HG03135 (cell line): Measurements from ENCODE around the gene S100A5.
"Not testable (repeated sequence)": the region's sequence is repeated elsewhere in the genome, so short reads cannot be mapped to it uniquely, and the experiment has no call there.

Experiments used
- ATAC-seq: cut with Tn5 transposase; IDR thresholded peaks from one replicate; pipeline ENCODE4 v1.9.1; 2021; ENCODE audit warnings: mild to moderate bottlenecking, moderate library complexity; ENCODE audit not compliant: unreplicated experiment

The S100A5 gene

DNA sequence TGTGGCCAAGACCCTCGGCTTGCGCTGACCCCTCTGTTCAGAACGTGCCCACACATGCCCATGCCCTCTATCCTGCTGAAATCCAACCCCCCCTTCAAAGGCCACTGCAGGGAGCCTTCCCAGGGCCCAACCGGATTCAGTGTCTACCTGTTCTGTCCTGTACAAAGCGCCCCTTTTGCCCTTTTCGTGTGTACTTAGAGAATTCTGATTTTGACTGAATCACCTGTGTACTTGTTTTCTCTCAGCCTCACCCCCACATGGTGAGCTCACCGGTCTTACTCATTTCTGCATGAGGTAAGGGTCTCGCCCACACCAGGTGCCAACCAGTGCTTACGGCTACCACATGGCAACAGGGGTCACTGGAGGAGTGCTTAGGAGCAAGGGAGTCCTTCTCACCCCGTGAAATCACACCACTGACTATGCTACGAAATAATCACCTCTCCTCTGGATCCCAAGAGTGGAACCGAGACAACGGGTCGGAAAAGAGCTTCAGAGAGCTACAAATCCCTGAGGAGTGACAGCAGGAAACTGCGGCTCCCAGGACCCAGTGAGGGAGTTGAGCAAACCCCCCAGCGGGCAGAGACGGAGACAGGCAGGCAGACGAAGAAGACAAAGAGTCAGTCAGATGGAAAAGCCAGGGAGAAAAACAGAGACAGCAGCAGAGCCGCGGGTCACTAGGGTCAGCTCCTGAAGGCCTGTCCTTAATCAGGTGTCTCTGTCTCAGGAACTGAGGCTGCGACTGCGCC, 27.1 kb upstream of the S100A5 start:
- ATAC-seq = no peak

DNA sequence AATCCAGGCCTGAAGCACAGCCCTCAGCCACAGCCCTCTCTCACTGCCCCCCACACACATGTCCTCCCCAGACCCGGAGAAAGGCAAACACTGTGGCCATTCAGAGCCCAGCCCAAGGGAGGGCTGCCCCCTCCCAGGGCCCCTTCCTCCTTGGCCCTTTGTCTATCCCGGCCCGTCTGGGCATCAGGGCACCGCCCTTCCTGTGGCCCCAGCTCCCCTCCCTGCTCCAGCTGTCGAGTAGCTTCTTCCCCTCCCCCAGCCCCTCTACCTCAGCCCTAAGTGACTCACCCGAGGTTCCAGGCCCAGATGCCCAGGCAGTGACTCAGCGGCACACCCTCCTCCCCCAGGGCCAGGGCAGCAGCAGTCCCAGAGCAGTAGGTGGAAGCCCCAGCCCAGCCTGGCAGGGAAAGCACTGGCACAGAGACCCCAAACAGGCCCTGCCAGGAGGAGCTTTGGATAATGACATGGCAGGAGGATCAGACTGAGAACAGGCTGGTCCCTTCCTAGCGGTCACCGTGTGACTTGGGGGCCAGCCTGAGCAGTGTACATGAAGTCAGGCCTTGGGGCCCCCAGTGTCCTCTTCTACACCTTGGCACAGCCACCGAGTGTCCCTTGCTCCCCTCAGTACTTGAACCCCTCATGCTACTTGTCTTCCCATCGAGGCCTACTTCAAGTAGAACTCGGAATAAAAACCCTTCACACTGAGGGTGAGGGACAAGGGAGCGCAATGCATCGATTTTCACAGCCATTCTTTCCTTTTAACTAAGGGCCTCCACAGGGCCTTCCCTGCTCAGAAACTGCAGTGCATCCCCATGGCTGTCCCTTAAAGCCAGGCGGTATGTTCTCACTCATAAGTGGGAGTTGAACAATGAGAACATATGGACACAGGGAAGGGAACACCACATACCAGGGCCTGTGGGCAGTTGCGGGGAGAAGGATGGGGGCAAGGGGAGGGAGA, 26.0 kb upstream of the S100A5 start:
- ATAC-seq = no peak

DNA sequence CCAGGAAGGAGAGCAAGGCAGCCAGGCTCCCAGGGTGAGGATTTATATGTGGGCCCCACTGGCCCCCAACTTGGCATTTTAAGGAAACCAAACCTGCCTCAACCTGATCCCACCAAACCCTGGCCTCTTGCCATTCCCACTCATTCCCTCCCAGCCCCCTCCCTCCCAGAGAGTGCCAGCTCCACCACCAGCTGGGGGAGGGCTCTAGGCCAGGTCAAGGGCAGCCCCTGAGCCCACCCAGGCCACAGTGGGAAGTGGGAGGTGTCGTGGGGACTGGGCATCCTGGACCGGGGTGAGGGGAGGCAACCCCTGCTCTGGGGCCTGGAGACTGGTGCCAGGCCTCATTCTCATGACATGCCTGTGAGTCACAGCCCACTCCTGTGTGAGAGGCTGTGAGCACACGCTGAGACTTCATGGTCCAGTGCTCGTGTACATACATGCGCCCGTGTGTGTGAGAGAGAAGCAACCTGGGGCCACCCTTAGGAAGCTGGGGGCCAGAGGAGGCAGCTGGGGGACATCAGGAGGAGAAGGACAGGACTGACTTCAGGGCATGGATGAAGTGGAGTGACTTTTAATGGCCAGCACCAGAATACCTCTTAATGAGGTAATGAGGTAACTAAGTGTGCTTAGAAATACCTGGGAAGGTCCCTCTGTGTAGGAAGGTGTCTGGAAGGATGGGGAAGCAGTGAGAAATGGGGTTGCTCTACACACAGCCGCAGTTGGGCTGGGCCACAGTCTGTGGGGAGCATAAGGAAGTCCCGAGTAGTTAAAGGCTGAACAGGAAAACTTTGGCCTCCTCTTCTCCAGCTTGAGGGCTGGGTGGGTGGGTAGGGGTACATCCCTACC, 25.0 kb upstream of the S100A5 start, which contains the start of gene S100A2:
Gene S100A2 (minus strand): TSS at position 316 of the 846 bp plus-strand sequence. CDS start 1,967 bp downstream, outside the sequence.
- no peak for ATAC-seq

DNA sequence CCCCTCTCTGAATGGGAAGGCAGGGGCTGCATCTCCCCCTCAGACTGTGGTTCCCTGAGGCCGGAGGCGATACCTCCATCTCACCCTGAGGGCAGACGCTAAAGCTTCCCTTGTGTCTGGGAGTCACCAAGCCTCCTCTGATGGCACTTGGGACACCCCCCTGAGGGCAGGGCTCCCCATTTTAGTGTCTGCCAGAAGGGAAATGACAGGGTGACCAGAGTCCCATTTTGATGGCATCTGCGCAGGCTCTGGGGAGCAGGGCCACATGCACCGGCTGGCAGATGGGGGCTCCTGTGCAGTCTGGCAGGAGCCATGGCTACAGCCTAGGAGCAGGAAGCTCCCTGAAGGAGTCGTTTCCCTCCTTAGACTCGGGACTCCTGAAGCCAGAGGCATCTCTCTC, 23.3 kb upstream of the S100A5 start:
- no peak for ATAC-seq

DNA sequence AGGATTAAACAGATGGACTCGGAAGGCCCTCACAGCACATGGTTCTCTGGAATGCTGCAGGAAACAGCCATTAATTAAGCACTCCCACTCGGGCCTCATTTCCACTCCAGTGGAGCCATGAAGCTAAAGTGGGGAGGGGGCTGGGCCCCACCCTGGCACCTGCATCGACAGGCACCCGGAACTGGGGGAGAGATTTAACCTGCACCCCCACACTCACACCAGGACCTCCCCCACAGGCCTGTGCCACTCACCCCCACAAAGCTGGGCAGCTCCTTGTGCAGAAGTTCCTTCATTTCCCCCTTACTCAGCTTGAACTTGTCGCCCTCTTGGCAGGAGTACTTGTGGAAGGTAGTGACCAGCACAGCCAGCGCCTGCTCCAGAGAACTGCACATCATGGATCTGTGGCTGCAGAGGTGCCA, 22.8 kb upstream of the S100A5 start:
- no peak for ATAC-seq

DNA sequence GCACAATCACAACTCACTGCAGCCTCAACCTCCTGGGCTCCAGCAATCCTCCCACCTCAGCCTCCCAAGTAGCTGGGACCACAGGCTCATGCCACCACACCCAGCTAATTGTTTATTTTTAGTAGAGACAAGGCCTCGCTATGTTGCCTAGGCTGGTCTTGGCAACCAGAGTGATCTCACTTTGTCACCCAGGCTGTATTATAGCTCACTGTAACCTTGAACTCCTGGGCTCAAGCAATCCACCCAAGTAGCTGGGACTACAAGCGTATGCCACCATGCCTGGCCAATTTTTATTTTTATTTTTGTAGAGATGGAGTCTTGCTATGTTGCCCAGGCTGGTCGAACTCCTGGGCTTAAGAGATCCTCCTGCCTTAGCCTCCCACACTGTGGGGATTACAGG, 21.3 kb upstream of the S100A5 start:
- ATAC-seq = not testable (repeated sequence)

DNA sequence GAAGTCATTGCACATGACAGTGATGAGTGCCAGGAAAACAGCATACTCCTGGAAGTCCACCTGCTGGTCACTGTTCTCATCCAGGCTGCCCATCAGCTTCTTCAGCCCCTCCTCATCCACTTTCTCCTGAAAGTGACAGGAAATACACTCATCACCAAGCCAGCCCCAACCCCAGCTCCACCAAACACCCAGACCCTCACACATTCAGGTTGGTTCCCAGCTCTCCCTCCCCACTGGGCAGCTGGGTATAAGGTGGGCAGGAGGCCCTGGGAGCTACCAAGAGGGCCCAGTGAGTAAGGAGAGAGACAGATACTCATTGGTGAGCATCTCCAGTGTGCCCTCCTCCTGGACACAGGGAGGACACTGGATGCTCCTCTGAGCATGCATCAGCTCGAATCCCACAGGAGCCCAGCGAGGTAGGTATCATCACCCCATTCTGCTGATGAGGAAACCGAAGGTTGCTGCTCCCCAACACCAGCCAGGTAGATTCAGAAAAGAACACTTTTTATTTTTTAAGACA, 20.8 kb upstream of the S100A5 start:
- ATAC-seq = no peak

DNA sequence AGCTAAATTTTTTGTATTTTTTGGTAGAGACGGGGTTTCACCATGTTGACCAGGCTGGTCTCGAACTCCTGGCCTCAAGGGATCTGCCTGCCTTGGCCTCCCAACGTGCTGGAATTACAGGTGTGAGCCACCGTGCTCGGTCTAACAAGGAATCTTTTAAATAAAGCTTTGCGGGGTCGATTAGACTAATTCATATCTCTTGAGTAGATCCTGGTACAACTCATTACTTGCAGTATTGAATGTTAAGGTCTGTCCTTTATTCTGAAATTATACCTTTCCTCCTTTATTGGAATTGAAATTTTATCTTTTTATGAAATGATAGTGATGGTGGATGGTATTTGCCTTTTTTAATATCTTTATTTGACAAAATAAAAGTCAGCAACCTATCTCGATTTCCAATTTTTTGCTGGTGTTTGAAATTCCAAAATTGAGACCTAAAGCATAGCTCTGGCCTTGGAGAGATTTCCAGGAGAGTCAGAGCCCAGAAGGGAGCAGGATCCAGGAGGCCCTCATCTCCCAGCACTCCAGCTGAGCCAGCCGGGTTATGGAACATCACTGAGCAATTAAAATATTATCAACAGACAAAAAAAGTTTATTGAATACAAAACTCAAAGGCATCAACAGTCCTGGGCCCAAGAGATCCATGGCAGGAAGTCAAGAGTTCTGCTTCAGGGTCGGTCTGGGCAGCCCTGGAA, 20.2 kb upstream of the S100A5 start:
- ATAC-seq = no peak

DNA sequence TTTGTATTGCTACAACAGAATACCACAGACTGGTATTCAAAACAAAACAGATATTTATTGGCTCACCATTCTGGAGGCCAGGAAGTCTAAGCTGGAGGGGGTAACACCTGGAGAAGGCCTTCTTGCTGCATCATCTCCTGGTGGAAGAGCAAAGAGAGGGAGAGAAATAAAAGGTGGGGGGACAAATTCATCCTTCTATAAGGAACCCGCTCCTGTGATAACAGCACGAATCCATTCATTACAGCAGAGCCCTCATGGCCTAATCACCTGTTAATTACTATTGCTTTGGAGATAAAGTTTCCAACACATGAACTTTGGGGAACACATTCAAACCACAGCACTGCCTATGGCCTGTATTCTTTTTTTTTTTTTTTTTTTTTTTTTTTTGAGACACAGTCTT, 19.5 kb upstream of the S100A5 start:
- ATAC-seq = no peak

DNA sequence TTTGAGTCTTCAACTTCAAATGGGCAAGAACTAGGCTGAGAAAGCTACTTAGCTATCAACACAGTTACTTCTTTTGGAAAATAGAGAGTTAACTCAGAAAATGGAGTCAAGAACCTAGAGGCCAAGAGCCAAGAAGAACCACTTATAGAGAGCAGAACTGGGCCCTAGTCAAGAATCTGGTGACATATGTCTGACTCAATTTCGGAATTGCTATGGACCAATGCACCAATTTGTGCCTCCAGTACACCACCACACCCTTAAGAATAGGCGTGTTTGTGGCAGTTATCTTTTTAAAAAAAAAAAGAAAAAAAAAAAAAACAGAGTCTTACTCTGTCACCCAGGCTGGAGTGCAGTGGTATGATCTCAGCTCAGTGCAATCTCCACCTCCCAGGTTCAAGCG, 17.1 kb upstream of the S100A5 start:
- ATAC-seq = no peak

DNA sequence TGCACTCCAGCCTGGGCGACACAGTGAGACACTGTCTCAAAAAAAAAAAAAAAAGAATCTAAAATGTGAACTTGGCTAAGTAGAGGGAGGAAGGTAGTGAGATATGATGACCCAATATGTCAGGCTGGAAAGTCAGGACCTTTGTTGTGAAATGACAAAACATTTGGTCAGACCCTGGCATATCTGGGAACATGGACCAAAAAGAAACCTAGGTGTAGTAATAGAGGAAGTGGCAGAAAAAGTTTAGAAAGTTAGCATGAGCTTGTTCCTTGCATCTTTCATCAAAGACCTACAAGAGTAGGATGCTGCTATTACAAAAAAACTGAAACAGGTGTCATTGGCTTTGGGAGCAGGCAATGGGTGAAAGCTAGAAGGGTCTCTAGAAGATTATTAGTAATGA, 15.6 kb upstream of the S100A5 start:
- no peak for ATAC-seq

DNA sequence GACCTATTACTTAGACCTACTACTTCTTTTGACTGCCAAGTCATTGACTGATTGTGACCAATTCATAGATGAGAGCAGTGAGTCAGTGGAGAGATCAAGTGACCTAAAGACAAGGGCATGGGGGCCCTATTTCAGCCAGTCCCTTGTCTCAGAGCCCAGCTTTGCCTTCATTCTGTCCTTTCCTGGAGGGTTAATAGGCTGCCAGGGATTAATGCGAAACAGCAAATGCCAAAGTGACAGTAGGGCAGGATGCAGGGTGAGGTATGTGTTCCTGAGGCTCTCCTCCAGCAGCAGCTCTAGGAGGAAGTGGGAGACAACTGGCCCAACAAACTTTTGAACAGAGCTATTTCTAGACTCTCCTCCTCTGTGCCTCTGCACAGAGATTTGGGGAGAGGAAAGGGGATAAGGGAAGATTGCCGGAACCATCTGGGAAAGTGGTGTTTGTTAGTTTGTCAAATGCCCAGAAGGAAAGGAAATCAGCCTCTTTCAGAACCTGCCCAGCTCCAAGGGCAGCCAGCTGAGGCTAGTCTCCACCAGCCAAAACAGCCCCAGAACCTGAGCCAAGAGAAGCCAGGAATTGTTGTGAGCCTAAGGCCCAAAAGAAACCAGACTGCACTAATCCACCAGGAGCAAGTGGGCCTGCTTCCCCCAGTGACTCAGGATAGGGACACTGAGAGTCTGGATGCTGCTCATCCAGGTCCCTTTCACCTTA, 13.3 kb upstream of the S100A5 start:
- no peak for ATAC-seq

DNA sequence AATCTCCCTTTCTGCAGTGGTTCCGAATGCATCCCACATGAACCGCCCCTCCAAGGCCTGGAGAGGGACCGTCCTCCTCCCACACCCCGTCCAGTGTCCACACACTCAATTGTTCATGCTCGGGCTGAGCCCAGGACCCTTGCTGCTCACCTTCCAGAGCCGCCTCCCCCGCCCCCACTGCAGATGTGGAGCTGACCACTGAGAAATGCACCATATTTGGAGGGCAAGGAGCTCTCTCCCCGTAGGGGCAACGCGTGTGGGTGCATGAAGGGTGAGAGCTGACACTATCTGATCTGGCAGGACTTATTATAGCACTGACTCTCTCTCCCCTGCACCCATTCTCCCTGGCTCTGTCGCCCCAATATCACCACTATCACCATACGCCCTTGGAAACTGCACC, 12.4 kb upstream of the S100A5 start:
- no peak for ATAC-seq

DNA sequence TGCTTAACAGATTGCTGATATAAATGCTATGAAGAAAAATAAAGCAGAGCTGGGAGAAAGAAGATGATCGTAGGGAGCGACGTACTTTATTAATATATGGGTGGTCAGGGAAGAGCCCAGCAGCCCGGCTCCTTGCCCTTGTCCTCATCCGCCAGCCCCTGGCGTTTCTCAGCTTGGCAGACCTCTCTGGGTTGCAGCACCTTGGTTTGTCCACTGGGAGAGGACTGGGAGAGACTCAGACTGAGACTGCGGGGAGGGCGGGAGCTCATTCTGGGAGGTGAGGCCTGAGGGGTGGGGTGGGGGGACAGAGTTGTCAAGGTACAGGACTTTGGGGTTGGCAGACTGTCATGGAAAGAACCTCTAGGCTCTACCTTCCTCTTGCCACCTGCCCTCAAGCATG, 11.6 kb upstream of the S100A5 start:
- no peak for ATAC-seq

DNA sequence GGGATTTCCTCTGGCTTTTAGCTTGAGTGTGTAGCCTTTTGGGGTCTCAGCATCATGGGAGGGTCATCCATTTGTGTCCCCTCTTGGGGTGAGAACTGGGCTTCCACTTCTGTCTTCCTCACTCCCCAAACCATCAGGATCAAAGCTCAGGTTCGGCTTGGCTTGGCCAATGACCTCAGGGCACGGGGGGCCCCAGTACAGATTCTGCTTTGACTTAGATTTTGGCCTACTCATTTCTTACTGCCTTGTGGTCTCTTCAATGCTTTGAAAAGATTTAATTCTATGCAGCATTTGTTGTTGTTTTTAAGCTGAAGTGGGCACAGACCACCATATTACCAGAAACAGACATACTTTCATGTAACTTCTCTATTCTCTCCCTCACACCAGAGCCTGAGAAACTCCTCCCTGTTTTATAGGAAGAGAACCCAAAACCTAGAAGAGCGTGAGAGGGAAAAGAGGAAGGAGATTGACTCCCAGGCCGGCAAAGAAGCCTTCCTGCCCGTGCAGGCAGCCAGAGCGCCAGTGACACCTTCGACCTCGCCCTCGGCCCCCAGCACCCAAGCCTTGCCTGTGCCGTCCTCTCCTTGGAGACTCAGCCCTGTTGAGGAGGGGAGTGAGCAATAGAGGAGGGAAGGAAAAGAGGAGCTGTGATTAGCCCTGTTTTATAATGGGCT, 10.2 kb upstream of the S100A5 start:
- ATAC-seq = no peak

DNA sequence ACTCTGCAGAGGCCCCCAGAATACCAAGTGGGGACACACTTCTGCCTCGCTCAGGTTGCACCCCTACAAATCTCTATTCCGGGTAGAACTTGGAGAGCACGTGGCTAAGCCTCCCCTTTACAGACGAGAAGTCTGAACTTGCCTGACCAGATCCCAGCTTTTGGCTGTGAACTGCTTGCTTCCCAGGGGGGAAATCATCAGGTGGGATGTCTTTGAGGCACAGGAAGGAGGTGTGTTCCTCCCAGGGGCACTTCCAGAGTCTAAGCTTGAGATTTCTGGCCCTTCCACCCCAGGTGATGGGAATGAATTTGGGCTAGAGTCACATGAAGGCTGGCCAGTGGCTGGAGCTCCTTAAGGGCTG, 9.6 kb upstream of the S100A5 start:
- no peak for ATAC-seq

DNA sequence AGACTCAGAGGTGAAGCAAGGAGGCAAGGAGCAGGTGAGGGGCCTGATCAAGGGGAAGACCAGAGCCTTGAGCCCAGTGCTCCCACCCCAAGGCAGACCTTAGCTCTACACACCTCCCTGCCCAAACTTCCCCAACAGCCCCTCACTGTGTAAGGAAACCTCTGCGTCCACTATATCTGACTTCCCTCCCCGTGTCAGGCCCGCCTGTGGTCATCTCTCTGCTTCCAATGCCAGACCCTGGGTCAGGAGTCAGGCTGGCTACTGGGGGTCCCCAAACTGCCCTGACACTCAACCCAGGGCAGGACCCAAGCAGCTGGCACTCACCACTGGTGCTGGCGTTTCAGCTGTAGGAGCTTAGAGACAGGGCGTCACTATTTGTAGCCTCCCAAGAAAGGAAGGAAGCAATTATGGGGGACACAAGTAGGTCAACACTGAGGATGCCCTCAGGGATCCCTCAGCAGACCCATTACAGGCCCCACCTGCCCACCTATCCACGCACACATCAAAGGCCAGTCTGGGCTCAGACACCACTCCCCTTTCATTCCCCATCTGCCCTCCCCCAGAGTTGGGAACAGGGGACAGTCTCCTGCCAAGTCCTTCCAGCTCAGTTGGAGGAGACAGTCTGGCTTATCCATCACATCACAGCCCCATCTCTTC, 9.1 kb upstream of the S100A5 start:
- ATAC-seq = no peak
